Heart left ventricle (tissue), 13 donors: ENCODE results near the gene VCL.
"Not testable (repeated sequence)": the region's sequence is repeated elsewhere in the genome, so short reads cannot be mapped to it uniquely, and the experiment has no call there.

Experiments
- CTCF ChIP-seq, 12 donors: fragments of 200-600 bp; sonication (generic) in 4 of 12; IDR thresholded peaks; one replicate each; pipeline versions ENCODE4 v1.5.0 to v1.8.0; 2018 to 2022; ENCODE audit warnings: antibody characterized with exemption in 12 of 12, mild to moderate bottlenecking in 5 of 12
- POLR2A ChIP-seq, 2 donors: fragments of 450-650 bp; IDR thresholded peaks; one replicate each; pipeline ENCODE4 v1.6.1; 2017; ENCODE audit warnings: antibody characterized with exemption in 2 of 2, mild to moderate bottlenecking in 2 of 2, moderate library complexity in 2 of 2
- donor health status: ischemic (EF 13 %, LVEDD 7.1; RV severe dilation, severe dysfunction).
- donor health status: DM: no; HTN: yes; CAD: no.
- donor health status: DM: no; HTN: no; CAD: no.
- donor health status: ischemic (EF 25% LVEDD 6.9; RV normal size, moderate dysfunction).
- donor health status: ischemic (EF 25% LVEDD 5.7; RV mildly dilated, moderate dysfunction).
- donor health status: ischemic (EF 35%, LVEDD 5.7; RV mildly dilated, moderate dysfunction).
- donor health status: nonischemic (EF 11% LVEDD 7.7; RV severe dilation, severe dysfunction).
- donor health status: DM: yes; HTN: yes; CAD: no.
- donor health status: PGD.
- donor health status: ischemic (EF 29% LVEDD 5.4; RV normal size, mild dysfunction).
- donor health status: nonischemic (EF 23%, LVEDD 6.1; RV moderate dilation, normal function).

GRCh38 chr10:74138596-74138995 lies 140.7 kb downstream of the VCL start:
- not testable (repeated sequence) for TF ChIP-seq CTCF, POLR2A (IDR thresholded peaks at IDR 0.05)
